Activated naive CD4-positive, alpha-beta T cell (primary cell): ENCODE data around the gene RB1.

Experiments used
- DNase-seq, 4 experiments: peaks; one replicate each; lab custom pipeline; 2025; lab: John Stamatoyannopoulos, UW

Gene RB1

GRCh38 chr13:48493851-48494250 is 190.3 kb downstream of the RB1 start:
- DNase-seq: no peak

- DNase-seq: no peak
Observed at GRCh38 chr13:48494874-48495273, 191.3 kb downstream of the RB1 start.

- no peak for DNase-seq
Observed at GRCh38 chr13:48496271-48497161, 193.0 kb downstream of the RB1 start.

GRCh38 chr13:48497669-48498068 is 194.1 kb downstream of the RB1 start:
- DNase-seq: no peak

- DNase-seq: no peak
Observed at GRCh38 chr13:48500652-48501197, 197.2 kb downstream of the RB1 start.

GRCh38 chr13:48501705-48502104 is 198.2 kb downstream of the RB1 start:
- DNase-seq: no peak

DNA sequence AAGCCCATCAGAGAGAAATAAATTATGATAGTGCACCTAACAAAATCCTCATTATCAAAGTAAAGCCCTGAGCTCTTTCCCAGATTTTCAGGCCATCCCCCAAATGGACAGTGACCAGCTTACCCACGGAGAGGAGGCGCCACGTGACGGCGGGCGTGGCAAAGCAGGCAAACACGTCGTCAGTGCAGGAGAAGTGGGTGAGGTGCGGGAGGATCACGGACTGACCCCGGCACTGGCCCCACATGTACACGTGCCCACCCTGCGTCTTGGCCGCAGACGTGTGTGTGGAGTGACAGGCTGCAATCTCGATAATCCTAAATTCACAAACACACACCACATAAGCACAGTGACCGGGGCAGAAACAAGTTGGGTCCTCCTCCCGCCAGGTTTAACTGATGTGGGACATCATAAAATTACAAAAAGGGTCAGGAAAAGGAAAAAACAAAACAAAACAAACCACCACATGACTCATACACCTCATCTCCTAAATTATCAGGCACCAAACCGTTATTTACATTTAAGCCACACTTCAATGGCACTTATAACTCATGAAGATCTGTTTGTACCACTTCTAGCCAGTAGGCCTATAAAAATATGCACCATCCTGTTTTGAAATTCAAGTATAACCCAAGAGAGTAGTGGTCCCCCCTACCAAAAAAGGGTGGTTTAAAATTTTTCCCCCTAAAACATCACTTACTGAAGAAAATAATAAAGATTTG is 199.2 kb downstream of the RB1 start:
- no peak for DNase-seq

DNA sequence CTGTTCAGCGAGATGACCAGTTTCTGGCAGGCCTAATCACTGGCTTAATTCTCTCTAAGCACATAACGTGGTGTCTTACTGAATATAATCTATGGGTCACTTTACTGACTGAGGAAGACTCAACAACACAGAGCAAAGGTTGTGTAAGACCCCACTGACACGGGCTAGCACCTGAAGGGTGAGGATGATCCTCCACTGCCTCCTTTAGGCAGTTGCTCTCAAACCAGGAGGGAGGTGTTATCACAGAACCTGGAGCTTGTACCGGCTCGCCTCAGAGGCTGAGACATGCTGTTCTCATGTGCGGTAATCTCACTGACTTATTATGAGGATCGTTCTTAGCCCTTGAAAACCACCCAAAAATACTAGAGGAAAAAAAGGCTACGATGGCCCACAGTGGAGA is 201.1 kb downstream of the RB1 start:
- no peak for DNase-seq

- no peak for DNase-seq
Observed at GRCh38 chr13:48505012-48505411, 201.5 kb downstream of the RB1 start.

- no peak for DNase-seq
Observed at GRCh38 chr13:48505597-48506091, 202.1 kb downstream of the RB1 start.

GRCh38 chr13:48506092-48506701 is 202.6 kb downstream of the RB1 start:
- no peak for DNase-seq

GRCh38 chr13:48507021-48507420 is 203.5 kb downstream of the RB1 start:
- no peak for DNase-seq

DNA sequence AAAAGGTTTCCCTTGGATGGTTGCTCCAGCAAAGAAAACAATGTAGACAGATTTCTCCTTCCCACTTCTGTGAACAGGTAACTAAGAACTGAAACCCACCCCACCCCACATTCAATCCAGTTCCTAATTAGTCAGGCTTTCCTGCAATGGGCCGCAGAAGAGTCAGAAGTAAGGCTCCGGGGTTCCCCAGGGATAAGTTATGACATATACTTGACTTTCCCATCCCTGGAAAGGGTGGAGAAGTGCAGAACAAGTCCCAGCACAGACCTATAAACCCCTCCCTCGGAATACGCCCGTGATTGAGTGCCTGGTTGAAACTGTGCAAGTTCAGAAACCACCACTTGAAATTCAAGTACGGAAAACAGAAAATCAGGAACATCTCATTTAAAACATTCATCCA is 204.5 kb downstream of the RB1 start:
- DNase-seq: no peak

DNA sequence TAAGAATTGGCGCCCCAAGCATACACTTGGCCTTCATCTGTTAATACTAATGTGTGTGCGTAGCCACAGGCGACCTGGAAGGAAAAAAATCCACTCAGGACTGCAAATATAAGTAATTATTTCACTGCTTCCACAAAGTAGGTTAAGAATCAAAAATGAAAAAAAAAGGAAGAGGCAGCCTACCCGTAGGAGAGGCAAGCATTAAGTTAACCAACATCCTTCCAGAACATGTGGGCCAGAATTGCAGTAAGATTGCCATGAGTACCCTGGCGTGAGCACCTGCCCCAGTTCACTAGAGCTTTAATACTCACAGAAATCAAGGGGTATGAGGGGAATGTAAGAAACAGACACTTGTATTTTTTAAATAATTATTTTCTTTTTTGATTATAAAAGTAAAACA is 207.1 kb downstream of the RB1 start:
- no peak for DNase-seq

- no peak for DNase-seq
Observed at GRCh38 chr13:48511621-48512230, 208.2 kb downstream of the RB1 start.

DNA sequence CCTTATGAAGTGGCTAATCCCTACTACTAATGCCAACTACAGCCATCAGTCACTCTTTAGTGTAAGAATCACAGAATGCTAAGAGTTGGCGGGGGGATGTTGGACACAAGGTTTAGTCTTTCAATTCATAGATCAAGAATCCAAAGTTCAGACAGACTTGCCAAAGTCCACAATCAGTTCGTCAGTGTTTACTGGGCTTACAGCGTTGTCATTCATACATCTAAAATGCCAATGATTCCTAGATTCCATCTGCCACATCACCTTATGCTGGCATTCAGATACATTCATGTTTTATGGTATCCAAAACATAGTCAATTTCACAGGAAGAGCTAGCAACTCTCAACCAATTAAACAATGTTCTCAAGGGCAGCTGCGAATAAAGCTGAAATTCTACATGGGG is 211.2 kb downstream of the RB1 start:
- no peak for DNase-seq

DNA sequence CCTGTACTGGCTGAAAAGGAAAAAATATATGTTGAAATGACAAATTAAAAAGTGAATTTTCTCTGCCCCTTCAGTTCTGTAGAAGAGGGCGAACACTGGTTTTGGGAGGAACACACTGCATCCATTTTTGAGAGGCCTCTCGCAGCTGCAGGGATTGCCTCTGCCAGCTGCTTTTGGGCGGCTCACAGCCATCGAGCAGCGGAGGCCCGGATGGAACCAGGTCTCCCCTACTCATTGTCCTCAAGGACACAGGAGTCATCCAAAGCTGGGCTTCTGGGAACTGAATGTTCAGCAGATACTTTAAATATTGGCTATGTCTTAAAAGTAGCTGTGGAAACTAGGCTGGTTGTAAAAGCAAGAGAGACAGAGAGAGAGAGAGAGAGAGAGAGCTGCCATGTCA is 212.2 kb downstream of the RB1 start:
- DNase-seq: no peak

DNA sequence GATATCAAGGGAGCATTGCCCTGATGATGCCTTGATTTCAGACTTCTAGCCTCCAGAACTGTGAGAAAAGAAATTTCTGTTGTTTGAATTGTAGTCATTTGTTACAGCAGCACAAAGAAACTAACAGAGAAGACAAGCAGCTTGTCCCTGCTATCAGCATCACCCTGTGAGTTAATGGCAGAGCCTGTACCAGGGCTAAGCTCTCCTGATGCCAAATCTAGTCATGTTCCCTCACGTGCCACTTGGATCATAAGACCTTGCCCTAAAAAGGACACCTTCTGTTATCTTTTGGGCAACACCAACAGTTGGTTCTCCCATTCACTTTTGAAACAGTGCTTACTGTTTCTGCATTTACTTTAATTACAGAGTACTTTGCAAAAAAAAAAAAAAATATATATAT is 214.5 kb downstream of the RB1 start:
- no peak for DNase-seq

GRCh38 chr13:48526286-48526685 is 222.7 kb downstream of the RB1 start:
- DNase-seq: no peak

DNA sequence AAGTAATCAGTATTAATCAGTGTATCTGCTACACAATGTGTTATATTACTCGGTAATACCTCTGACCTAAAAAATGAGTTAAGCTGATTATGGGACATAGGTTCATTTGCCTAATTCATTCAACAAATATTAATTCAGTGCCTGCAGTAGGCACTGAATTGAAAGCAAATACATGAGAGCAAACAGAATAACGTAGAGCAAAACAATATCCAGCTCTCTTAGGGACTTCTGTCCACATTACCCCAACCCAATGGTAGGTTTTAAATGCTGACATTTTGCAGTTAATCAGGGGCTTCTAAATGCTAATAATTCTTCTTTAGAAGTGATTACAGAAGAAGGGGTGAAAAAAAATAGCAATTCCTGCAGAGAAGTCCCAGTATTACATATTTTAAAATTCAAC is 224.4 kb downstream of the RB1 start:
- DNase-seq: no peak

- DNase-seq: no peak
Observed at GRCh38 chr13:48528720-48529119, 225.2 kb downstream of the RB1 start.

- no peak for DNase-seq
Observed at GRCh38 chr13:48530833-48531232, 227.3 kb downstream of the RB1 start.
